GM12878 (cell line): ENCODE data around the gene KHDRBS2. TPM values are rescaled to one million over a fixed set of nuclear protein-coding genes. Genes with fewer than 3 reads are reported as not detected.

Experiments used
- CBX5 ChIP-seq: sonication (generic); IDR thresholded peaks from 2 replicates; pipeline ENCODE4 v1.6.1; 2016; ENCODE audit warnings: low read depth, moderate library complexity, mild to moderate bottlenecking, inconsistent platforms
- DPF2 ChIP-seq: fragments of 450-650 bp; IDR thresholded peaks from 2 replicates; pipeline ENCODE4 v1.6.1; 2017; ENCODE audit warnings: mild to moderate bottlenecking
- E2F4 ChIP-seq: IDR thresholded peaks from 2 replicates; pipeline ENCODE4 v1.6.1; 2012; ENCODE audit warnings: low read depth, low read length, improper control_type of control experiment
- E4F1 ChIP-seq: fragments of 450-650 bp; IDR thresholded peaks from 2 replicates; pipeline ENCODE4 v1.6.1; 2018; ENCODE audit warnings: borderline replicate concordance, mild to moderate bottlenecking; ENCODE audit not compliant: partially characterized antibody
- FOXM1 ChIP-seq: IDR thresholded peaks from 2 replicates; pipeline ENCODE4 v1.6.1; 2012; ENCODE audit warnings: low read depth, mild to moderate bottlenecking, inconsistent platforms, low read length, moderate library complexity
- IKZF2 ChIP-seq, 2 experiments: fragments of 450-650 bp; IDR thresholded peaks; 2 replicates each; pipeline ENCODE4 v1.6.1; 2017; ENCODE audit warnings: mild to moderate bottlenecking in 2 of 2, moderate library complexity in 2 of 2
- IRF3 ChIP-seq: fragments of 450-650 bp; IDR thresholded peaks from 2 replicates; pipeline ENCODE4 v1.6.1; 2014; ENCODE audit warnings: mild to moderate bottlenecking
- NFIC ChIP-seq: IDR thresholded peaks from 2 replicates; pipeline ENCODE4 v1.6.1; 2012; ENCODE audit warnings: low read depth, mild to moderate bottlenecking, inconsistent platforms, low read length, moderate library complexity
- NFYB ChIP-seq: IDR thresholded peaks from 2 replicates; pipeline ENCODE4 v1.6.1; 2011; ENCODE audit warnings: low read depth, mild to moderate bottlenecking, low read length, improper control_type of control experiment, moderate library complexity; ENCODE audit not compliant: insufficient read depth
- REST ChIP-seq: IDR thresholded peaks from 2 replicates; pipeline ENCODE4 v1.6.1; 2012; ENCODE audit warnings: mild to moderate bottlenecking, low read depth, low read length
- SP1 ChIP-seq: IDR thresholded peaks from one replicate; pipeline ENCODE4 v1.6.1; 2011; ENCODE audit warnings: low read depth, low read length
- TCF3 ChIP-seq: IDR thresholded peaks from 2 replicates; pipeline ENCODE4 v1.6.1; 2012; ENCODE audit warnings: low read depth, mild to moderate bottlenecking, low read length, borderline replicate concordance; ENCODE audit not compliant: insufficient read depth
- USF1 ChIP-seq: IDR thresholded peaks from 2 replicates; pipeline ENCODE4 v1.6.1; 2011; ENCODE audit warnings: borderline replicate concordance, low read depth, mild to moderate bottlenecking, moderate library complexity, mixed read lengths, low read length; ENCODE audit not compliant: insufficient read depth; ENCODE audit errors: extremely low read length
- YBX1 ChIP-seq: fragments of 450-650 bp; IDR thresholded peaks from 2 replicates; pipeline ENCODE4 v1.6.1; 2016; ENCODE audit warnings: antibody characterized with exemption
- ZNF687 ChIP-seq: fragments of 450-650 bp; IDR thresholded peaks from 2 replicates; pipeline ENCODE4 v1.6.1; 2017; ENCODE audit warnings: mild to moderate bottlenecking, moderate library complexity
- polyA plus RNA-seq, 11 experiments: library from polyadenylated mRNA; depleted of rRNA in 4 of 11; unstranded in 6 of 11; stranded (reverse) in 5 of 11; fragments of >200 nt; fragmentation: Nextera tagmentation in 4 of 11; fragmentation: Illumina TruSeq in 1 of 11; extraction: Ambion mirVana in 4 of 11; extraction: Trizol in 1 of 11; gene quantifications; 1 replicate in 1 of 11; 2 replicates in 10 of 11; pipeline versions ENCODE4 v1.2.1 to v1.2.3, GENCODE V29; 2011 to 2016; ENCODE audit warnings: inconsistent platforms in 2 of 11, missing spikeins in 2 of 11, low read depth in 1 of 11
- total RNA-seq, 4 experiments: library from RNA; depleted of rRNA in 3 of 4; stranded (reverse); fragments of >200 nt in 3 of 4; fragmentation: Illumina TruSeq in 1 of 4; extraction: Trizol in 1 of 4; gene quantifications; 2 replicates each; pipeline versions ENCODE4 v1.2.1 to v1.2.3, GENCODE V29; 2013 to 2021

KHDRBS2 gene
- total and polyA plus RNA-seq, 10 of the 15 experiments (the other 5 are each of a cell fraction or from before 2014, with no cell fraction given) = 0.11 to 0.56 TPM; not detected in 8

GRCh38 chr6:62285612-62286469 lies at the start of gene KHDRBS2 (continued):
- TF ChIP-seq CBX5 (no peak), USF1 (no peak), REST (no peak), YBX1 (no peak), DPF2 (peak; percentile 98), IKZF2 (IDR thresholded peaks at IDR 0.05) (no peak), FOXM1 (no peak), E4F1 (no peak), IRF3 (peak; percentile 68), SP1 (peak; percentile 96), E2F4 (no peak), NFYB (peak; percentile 94), TCF3 (no peak), ZNF687 (no peak), NFIC (no peak)
